H1 (cell line): ENCODE data around the gene CTSK. TPM values are rescaled to one million over a fixed set of nuclear protein-coding genes. Genes with fewer than 3 reads are reported as not detected.

Experiments
- FOSL1 ChIP-seq: IDR thresholded peaks from 2 replicates; pipeline ENCODE4 v1.6.1; 2011; ENCODE audit warnings: mild to moderate bottlenecking, low read depth, low read length, moderate library complexity; ENCODE audit not compliant: insufficient read depth
- POLR2AphosphoS5 ChIP-seq: IDR thresholded peaks from 2 replicates; pipeline ENCODE4 v1.6.1; 2011; ENCODE audit warnings: low read depth, low read length
- RAD21 ChIP-seq, 2 experiments: IDR thresholded peaks in 1 of 2; conservative IDR thresholded peaks in 1 of 2; 2 replicates each; pipeline ENCODE4 v1.6.1; 2011; ENCODE audit warnings: low read depth in 2 of 2, low read length in 2 of 2, improper control_type of control experiment in 1 of 2, inconsistent platforms in 1 of 2, mild to moderate bottlenecking in 1 of 2, moderate library complexity in 1 of 2
- SAP30 ChIP-seq: fragments of 300-600 bp; sonication (generic); IDR thresholded peaks from 2 replicates; pipeline ENCODE4 v1.7.1; 2012; ENCODE audit warnings: low read length, moderate library complexity, mild to moderate bottlenecking, inconsistent platforms; ENCODE audit not compliant: insufficient read depth, insufficient replicate concordance
- SRF ChIP-seq: IDR thresholded peaks from 2 replicates; pipeline ENCODE4 v1.6.1; 2011; ENCODE audit warnings: mild to moderate bottlenecking, low read depth, low read length, moderate library complexity
- polyA plus RNA-seq, 7 experiments: library from polyadenylated mRNA; depleted of rRNA in 3 of 7; stranded (reverse) in 5 of 7; unstranded in 2 of 7; fragments of >200 nt in 5 of 7; fragments of 200-250 nt in 2 of 7; gene quantifications; 1 replicate in 5 of 7; 2 replicates in 1 of 7; 4 replicates in 1 of 7; pipeline versions ENCODE4 v1.2.1 to v1.2.3, GENCODE V29; 2011 to 2013; ENCODE audit warnings: missing spikeins in 2 of 7, mixed read lengths in 2 of 7
- total RNA-seq: library from RNA; stranded (reverse); fragmentation: NEBNext Ultra II Directional; extraction: Animal tissue kit (Norgen Biotek cat#: 25700); gene quantifications from 2 replicates; pipeline ENCODE4 v1.2.1, GENCODE V29; 2021

Gene CTSK
- total and polyA plus RNA-seq, 2 of the 8 experiments (the other 6 are each of a cell fraction or from before 2014, with no cell fraction given) = 2.7 to 4.2 TPM

GRCh38 chr1:150798525-150798924, 9.5 kb downstream of the CTSK start (continued):
- TF ChIP-seq RAD21 (IDR thresholded peaks at IDR 0.05 in 1 of 2, conservative IDR thresholded peaks at IDR 0.05 in 1 of 2; ENCODE audit: low read depth in 2 of 2, low read length in 2 of 2) (no peak), SRF (no peak), FOSL1 (no peak), SAP30 (no peak), POLR2AphosphoS5 (no peak)
